Panc1 (cell line): Measurements from ENCODE around the gene PTTG1IP. TPM values are rescaled to one million over a fixed set of nuclear protein-coding genes. Genes with fewer than 3 reads are reported as not detected.

Source experiments
- ATAC-seq: fragments of 200-7000 bp; cut with Tn5 transposase; 2 replicates; pipeline ENCODE4 v1.9.1; 2020; ENCODE audit warnings: mild to moderate bottlenecking, moderate library complexity
- BruUV-seq: library from RNA; stranded (reverse); fragments of 400-500 nt; replicated peaks from 2 replicates; lab custom pipeline; 2021; lab: Mats Ljungman, UMichigan
- CTCF ChIA-PET: fragments of 300-600 bp; sonication (Branson Sonifier 250); formaldehyde crosslinking; loops from one replicate; lab custom pipeline; 2022; ENCODE audit warnings: antibody characterized with exemption; lab: Charles Lee
- POLR2A ChIA-PET: fragments of 300-600 bp; sonication (Branson Sonifier 250); formaldehyde crosslinking; loops from one replicate; lab custom pipeline; 2022; ENCODE audit warnings: antibody characterized with exemption; lab: Charles Lee
- DNase-seq: peaks from one replicate; pipeline ENCODE4 v3.0.0-alpha.2; 2010; ENCODE audit warnings: low read depth, low spot score
- H3K27ac ChIP-seq: 2 replicates; pipeline ENCODE4 v1.5.1; 2011; ENCODE audit warnings: mild to moderate bottlenecking, low read length, inconsistent platforms
- H3K27me3 ChIP-seq: fragments of 200-500 bp; sonication (Bioruptor generic); 2 replicates; pipeline ENCODE4 v1.6.0; 2014; ENCODE audit warnings: low read length, inconsistent platforms; ENCODE audit not compliant: control insufficient read depth, insufficient read depth
- H3K36me3 ChIP-seq: fragments of 200-500 bp; sonication (Bioruptor generic); 2 replicates; pipeline ENCODE4 v1.5.1; 2014; ENCODE audit warnings: inconsistent platforms, mild to moderate bottlenecking, low read length, moderate library complexity; ENCODE audit not compliant: control insufficient read depth, insufficient read depth
- H3K4me1 ChIP-seq: 2 replicates; pipeline ENCODE4 v1.5.1; 2011; ENCODE audit warnings: inconsistent platforms, mild to moderate bottlenecking, low read length, moderate library complexity; ENCODE audit not compliant: control insufficient read depth, insufficient read depth
- H3K4me3 ChIP-seq, 2 experiments: 2 replicates each; pipeline ENCODE4 v1.5.1; 2011 to 2012; ENCODE audit warnings: low read depth in 2 of 2, low read length in 2 of 2, mild to moderate bottlenecking in 2 of 2, inconsistent platforms in 1 of 2, moderate library complexity in 1 of 2
- H3K9me3 ChIP-seq: fragments of 200-500 bp; sonication (Bioruptor generic); 2 replicates; pipeline ENCODE4 v1.5.1; 2014; ENCODE audit warnings: low read depth, mild to moderate bottlenecking, inconsistent platforms, low read length, moderate library complexity; ENCODE audit not compliant: control insufficient read depth, insufficient read depth
- CTCF ChIP-seq: fragments of 450-650 bp; IDR thresholded peaks from 2 replicates; pipeline ENCODE4 v1.5.1; 2017; ENCODE audit warnings: mild to moderate bottlenecking
- POLR2AphosphoS5 ChIP-seq: IDR thresholded peaks from 2 replicates; pipeline ENCODE4 v1.6.1; 2012; ENCODE audit warnings: mild to moderate bottlenecking, low read depth, low read length, moderate library complexity
- REST ChIP-seq, 2 experiments: IDR thresholded peaks; 2 replicates each; pipeline ENCODE4 v1.6.1; 2011 to 2012; ENCODE audit warnings: low read depth in 2 of 2, control low read depth in 1 of 2, low read length in 1 of 2, mild to moderate bottlenecking in 1 of 2, moderate library complexity in 1 of 2; ENCODE audit not compliant: insufficient read depth in 1 of 2
- SIN3A ChIP-seq: IDR thresholded peaks from 2 replicates; pipeline ENCODE4 v1.6.1; 2012; ENCODE audit warnings: low read depth, mild to moderate bottlenecking, low read length, moderate library complexity, borderline replicate concordance; ENCODE audit not compliant: insufficient read depth
- TCF7L2 ChIP-seq: IDR thresholded peaks from 2 replicates; pipeline ENCODE4 v1.6.1; 2011; ENCODE audit warnings: mild to moderate bottlenecking, low read depth, low read length, inconsistent platforms
- in situ Hi-C: cut with HindIII; loops from 2 replicates; pipeline ENCODE4 v1.10.0; 2016; ENCODE audit warnings: low sequenced_read_pairs, low pct_unique_long_range_greater_than_20kb
- intact Hi-C: fragments of 100-400 bp; cut with micrococcal nuclease; formaldehyde crosslinking; loops from one replicate; pipeline ENCODE4 v1.10.0; 2022; ENCODE audit not compliant: unreplicated experiment
- total RNA-seq: library from RNA; stranded (reverse); gene quantifications from one replicate; pipeline ENCODE4 v1.2.1, GENCODE V29; 2021; ENCODE audit not compliant: unreplicated experiment

Gene PTTG1IP
- total RNA-seq, 1 experiment from 2014 or later: 226 TPM

- Histone ChIP-seq H3K27ac (0 out of 2 replicates have a peak within 1 kb of the TSS, but pooled peaks have one; percentile 48), H3K9me3 (peaks cover 7% of the 10 kb centered on the region; the same call in 1 of the 2 replicates), H3K27me3 (no peaks in the 10 kb centered on the region), H3K4me1 (no peaks in the 10 kb centered on the region; the same call in 1 of the 2 replicates), H3K4me3 (peak within 1 kb of the TSS; percentile 59 to 63), H3K36me3 (no peaks in the 10 kb centered on the region)
- no TSS peak for BruUV-seq
- intact Hi-C loops (no loop called here), in situ Hi-C loops (no loop called here)
- DNase-seq: no peak
- ChIA-PET POLR2A (no interaction called here), CTCF (no interaction called here)
- TF ChIP-seq CTCF (no peak), POLR2AphosphoS5 (no peak), REST (IDR thresholded peaks at IDR 0.05; ENCODE audit: insufficient read depth in 1 of 2, low read depth in 2 of 2, low read length in 1 of 2) (no peak), SIN3A (no peak), TCF7L2 (no peak)
- ATAC-seq: peak; percentile 67
Measured at GRCh38 chr21:44817914-44818639, 55.4 kb downstream of the PTTG1IP start, which contains the start of gene SUMO3. TSS of gene SUMO3 (minus strand) at chr21:44818062. CDS start at chr21:44817968, 94 bp downstream.

GRCh38 chr21:44817506-44817880, 56.0 kb downstream of the PTTG1IP start:
- TF ChIP-seq POLR2AphosphoS5: no peak
- ATAC-seq (peak; percentile 93), DNase-seq (no peak)
- ChIA-PET CTCF (interaction anchor here (0.6 kb wide), 1 partner anchor 43 kb away, joined by 3 read pairs; no protein-coding TSS in a partner anchor), POLR2A (interaction anchor here (0.6 kb wide), 1 partner anchor 38 kb away, joined by 3 read pairs; no protein-coding TSS in a partner anchor)
- Histone ChIP-seq H3K4me3 (peak overlapping the region; percentile 59 to 63), H3K9me3 (0 out of 2 replicates have a peak, but pooled peaks cover under 1% of the 10 kb centered on the region), H3K4me1 (no peaks in the 10 kb centered on the region; the same call in 1 of the 2 replicates), H3K36me3 (no peaks in the 10 kb centered on the region), H3K27ac (0 out of 2 replicates have a peak overlapping the region, but pooled peaks have one; percentile 48), H3K27me3 (no peaks in the 10 kb centered on the region)
- intact Hi-C loops (no loop called here), in situ Hi-C loops (no loop called here)
- BruUV-seq: no TSS peak
